TTC549 (cell line): ENCODE results near the gene GRN.
"Not testable (repeated sequence)": the region's sequence is repeated elsewhere in the genome, so short reads cannot be mapped to it uniquely, and the experiment has no call there.

ENCODE experiments used
- FAIRE-seq: peaks from 2 replicates; lab custom pipeline; 2012; peaks lifted over from hg19 to GRCh38; lab: Jason Lieb, UNC

Gene GRN

GRCh38 chr17:44346064-44346844 lies 1.2 kb downstream of the GRN start:
- no peak for FAIRE-seq

GRCh38 chr17:44347206-44348055 lies 2.3 kb downstream of the GRN start:
- not testable (repeated sequence) for FAIRE-seq

GRCh38 chr17:44348234-44348987 lies 3.3 kb downstream of the GRN start:
- no peak for FAIRE-seq

GRCh38 chr17:44348988-44349364 lies 3.9 kb downstream of the GRN start:
- no peak for FAIRE-seq

GRCh38 chr17:44349553-44350070 lies 4.5 kb downstream of the GRN start:
- FAIRE-seq, result no peak

- FAIRE-seq, result no peak
Measured at GRCh38 chr17:44350733-44351226, 5.7 kb downstream of the GRN start.

GRCh38 chr17:44351464-44351863 lies 6.4 kb downstream of the GRN start:
- FAIRE-seq, result no peak

GRCh38 chr17:44351961-44352827 lies 7.1 kb downstream of the GRN start:
- no peak for FAIRE-seq

GRCh38 chr17:44352828-44353671 lies 7.9 kb downstream of the GRN start:
- no peak for FAIRE-seq

GRCh38 chr17:44353672-44354331 lies 8.7 kb downstream of the GRN start:
- FAIRE-seq, result no peak

- FAIRE-seq, result no peak
Measured at GRCh38 chr17:44354582-44355561, 9.8 kb downstream of the GRN start.

- no peak for FAIRE-seq
Measured at GRCh38 chr17:44355642-44356099, 10.6 kb downstream of the GRN start.

- FAIRE-seq, result no peak
Measured at GRCh38 chr17:44356241-44356640, 11.1 kb downstream of the GRN start.

- no peak for FAIRE-seq
Measured at GRCh38 chr17:44358066-44358465, 13.0 kb downstream of the GRN start.

GRCh38 chr17:44359006-44359405 lies 13.9 kb downstream of the GRN start:
- no peak for FAIRE-seq

GRCh38 chr17:44359458-44360143 lies 14.5 kb downstream of the GRN start:
- FAIRE-seq, result no peak

- no peak for FAIRE-seq
Measured at GRCh38 chr17:44360144-44360533, 15.0 kb downstream of the GRN start.

GRCh38 chr17:44360826-44361225 lies 15.7 kb downstream of the GRN start:
- FAIRE-seq, result no peak
